HG03520 (cell line): ENCODE results near the gene IMMP2L.

Experiments used
- ATAC-seq: cut with Tn5 transposase; IDR thresholded peaks from one replicate; pipeline ENCODE4 v1.9.1; 2021; ENCODE audit warnings: mild to moderate bottlenecking, moderate library complexity; ENCODE audit not compliant: unreplicated experiment

IMMP2L gene

DNA sequence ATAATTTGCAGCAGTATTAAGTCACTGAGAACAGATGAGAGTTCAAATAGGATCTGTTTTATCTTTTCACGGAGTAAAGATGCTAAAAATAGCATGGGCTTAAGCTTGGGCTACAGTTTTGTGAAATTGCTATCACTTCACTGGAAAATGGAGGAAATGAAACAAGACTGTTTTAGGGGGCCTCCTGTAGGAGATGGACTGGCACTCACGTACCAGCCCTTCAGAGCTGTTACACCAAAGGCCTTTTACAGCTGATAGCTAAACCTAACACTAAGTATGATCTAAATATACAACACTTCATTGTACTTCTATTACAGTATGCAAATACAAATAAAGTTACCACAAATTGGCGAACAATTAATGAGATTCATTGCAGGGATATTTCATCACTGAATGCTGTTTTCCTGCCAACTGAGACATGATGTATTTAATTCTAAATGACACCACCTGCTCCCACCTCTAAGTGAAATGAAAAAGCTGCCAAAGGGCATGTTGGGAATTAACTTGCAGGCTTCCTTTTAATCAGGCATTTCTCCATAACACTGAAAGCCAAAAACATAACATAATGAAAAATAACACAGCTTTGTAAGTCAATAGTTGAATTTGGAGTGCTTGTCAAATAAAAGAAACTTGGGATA, 775.8 kb downstream of the IMMP2L start:
- ATAC-seq: no peak

DNA sequence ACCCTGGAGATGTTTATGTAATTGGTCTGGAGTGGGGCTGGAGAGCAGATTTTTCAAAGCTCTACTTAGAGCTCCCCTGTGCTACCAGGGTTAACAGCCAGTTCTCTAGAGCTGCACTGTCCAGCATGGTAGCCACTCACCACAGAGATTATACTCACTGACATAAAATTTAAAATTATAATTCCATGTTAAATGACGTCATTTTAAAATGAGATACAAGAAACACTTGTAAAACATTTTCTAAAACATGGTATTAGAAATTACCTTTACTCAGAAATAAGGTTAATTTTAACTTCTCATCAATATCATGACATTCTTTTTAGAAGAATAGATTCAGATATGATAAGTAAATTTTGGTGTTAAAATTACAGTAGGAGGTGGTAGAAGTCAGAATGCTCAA, 777.5 kb downstream of the IMMP2L start:
- no peak for ATAC-seq

DNA sequence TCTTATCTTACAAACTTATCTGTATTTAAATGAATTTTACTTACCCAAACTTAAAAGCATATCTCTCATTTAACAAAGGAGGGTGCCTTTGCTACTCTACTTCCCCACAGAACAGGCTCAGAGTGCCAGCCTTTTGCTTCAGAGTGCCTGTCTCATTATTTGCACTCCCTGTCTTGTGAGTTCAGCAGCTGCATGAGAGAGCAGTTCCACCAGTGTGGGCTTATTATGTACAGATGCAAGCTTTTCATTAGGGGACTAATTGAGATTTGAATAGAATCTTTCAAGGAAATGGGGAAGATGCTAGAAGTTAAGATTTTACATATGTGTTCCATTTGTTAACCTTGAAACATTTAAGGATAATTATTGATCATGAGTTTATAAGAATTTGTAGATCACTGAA, 781.6 kb downstream of the IMMP2L start:
- ATAC-seq: no peak

DNA sequence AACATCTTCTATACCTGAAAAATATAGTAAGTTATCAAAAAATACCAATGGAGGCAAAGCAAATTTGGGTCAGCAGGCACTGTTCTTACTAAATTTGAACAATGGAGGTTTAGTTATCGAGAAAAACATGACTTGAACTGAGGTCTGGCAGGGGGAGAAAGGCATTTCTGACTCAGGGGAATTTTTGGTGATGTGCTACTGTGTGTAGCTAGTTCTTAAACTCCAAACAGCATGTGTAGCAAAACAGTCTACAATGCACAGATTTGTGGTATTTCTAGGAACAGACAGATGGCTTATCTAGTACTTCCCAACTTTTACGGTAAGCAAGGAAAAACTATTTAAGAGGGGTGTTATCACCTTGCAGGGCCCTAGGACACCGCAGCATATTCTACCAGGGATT, 783.0 kb downstream of the IMMP2L start:
- no peak for ATAC-seq

DNA sequence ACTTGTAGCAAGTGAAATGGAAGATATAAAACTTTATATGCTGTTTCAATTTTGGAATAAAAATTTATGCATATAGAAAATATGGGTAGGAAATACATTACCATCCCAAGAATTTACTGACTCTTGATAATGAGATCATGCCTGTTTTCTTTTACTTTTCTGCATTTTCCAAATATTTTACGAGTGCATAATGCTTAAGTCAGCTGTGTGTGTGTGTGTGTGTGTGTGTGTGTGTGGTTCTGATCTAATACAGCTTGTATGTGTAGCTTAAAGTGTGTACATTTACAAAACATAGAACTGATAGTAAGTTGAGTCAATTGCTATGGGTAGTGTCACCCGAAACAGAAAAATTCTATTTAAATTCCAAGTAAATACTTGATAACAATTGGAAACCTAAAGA, 787.2 kb downstream of the IMMP2L start:
- no peak for ATAC-seq

DNA sequence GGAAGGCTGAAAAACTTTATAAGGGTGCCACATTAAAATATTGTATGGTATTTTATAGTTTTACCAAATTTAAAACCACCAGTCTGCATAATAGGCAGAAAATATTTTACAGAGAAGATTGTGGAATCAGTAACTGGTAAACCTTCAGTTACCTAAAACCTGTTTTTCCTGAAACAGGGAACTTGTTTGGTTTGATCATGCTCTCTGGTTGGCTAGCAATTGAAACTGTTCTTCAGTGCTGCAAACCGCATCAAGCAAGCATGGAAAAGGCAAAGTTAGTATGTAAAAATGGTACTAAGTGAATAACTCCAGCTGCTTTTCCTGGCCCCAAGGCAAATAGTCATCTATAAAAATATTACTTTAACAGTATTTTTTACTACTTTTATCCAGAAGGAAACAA, 788.2 kb downstream of the IMMP2L start:
- ATAC-seq: no peak

DNA sequence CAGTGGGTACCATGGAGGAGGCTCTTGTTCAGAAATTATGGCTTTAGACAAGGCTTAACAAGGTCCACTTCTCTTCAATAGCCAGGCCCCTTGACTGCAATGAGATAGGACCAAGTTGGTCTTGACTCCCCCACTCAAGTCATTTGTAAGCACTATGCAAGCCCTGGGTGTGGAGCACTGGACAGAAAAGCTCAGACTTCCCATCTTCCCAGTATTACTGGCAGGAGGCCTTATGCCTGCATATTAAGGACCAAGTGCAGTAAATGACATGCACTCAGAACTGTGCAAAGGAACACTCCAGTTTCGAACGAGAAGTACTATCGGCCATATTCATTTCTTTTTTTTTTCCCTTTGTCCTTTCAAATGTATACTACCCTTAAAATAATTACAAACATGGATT, 789.7 kb downstream of the IMMP2L start:
- no peak for ATAC-seq

DNA sequence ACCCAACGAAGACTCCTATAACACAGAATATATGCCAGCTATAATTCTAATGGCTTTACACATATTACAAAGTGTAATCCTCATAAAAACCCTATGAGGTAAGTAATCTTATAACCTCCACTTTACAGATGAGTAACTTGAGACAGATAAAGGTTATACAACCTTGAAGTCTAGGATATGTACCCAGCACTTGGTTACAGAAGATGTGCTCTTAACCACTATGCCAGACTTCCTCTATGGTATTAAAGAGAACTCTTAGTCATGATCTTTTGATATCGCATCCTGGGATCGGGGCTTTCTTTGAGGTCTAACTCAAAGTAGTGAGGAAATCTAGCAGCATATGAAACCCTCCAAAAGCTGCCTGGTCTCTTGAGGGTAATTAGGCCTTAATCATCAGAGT, 790.6 kb downstream of the IMMP2L start:
- ATAC-seq: no peak

DNA sequence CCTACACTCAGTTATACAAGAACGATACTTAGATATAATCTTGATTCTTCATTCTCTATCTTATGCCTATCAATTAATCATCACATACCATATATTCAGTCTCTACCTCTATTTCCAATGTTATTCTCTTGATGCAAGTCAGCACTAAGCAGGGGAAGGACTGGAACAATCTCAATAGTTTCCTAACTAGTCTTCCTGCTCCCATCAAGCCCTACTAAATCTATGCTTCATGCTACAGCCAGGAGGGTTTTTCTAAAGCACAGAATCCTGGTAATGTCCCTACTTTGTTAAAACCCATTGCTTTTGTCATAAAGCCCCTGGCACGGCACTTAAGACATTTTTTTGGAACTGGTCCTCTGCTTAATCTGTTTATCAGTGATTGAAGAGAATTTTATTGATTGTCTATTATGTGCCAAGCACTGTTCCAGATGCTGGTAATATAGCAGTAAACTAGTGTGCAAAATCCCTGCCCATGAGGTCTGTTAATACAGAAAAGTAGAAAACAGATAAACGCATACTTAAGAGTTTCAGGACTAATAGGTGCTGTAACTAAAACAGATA, 794.7 kb downstream of the IMMP2L start:
- no peak for ATAC-seq

DNA sequence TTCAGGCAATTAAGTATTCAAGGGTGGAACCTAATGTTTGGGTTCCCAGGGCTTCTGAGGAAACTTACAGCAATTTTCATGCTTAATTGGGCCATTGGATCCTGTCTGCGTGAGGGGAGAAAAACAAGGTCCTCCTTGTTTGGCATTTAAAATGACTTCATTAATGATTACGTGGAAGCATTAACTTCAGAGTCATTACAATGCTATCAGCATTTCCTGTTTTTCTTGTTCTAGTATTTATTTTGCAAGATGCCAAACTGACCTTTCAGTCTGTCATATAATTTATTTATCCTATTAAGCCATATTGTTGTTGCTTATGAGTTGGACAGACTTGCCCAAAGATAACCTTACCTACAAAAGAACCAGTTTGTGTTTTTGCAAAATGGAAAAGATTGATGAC, 795.4 kb downstream of the IMMP2L start:
- no peak for ATAC-seq

DNA sequence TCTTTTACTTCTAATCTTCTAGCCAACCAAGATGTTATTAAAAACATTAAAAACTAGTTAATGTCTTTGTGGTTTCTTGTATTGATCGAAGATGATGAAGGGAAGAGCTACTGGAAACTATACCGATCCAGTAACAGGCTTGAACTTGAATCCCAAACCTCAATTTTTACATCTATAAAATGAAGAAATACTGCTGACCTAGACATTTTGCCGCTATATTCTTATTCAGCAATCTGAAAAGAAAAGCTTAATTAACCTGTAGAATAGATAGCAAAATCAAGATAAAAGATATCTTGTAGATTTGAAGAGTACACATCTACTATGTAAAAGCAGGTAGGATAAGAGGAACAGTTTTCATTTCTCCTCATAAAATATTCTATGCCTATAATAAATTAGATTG, 797.4 kb downstream of the IMMP2L start:
- no peak for ATAC-seq

DNA sequence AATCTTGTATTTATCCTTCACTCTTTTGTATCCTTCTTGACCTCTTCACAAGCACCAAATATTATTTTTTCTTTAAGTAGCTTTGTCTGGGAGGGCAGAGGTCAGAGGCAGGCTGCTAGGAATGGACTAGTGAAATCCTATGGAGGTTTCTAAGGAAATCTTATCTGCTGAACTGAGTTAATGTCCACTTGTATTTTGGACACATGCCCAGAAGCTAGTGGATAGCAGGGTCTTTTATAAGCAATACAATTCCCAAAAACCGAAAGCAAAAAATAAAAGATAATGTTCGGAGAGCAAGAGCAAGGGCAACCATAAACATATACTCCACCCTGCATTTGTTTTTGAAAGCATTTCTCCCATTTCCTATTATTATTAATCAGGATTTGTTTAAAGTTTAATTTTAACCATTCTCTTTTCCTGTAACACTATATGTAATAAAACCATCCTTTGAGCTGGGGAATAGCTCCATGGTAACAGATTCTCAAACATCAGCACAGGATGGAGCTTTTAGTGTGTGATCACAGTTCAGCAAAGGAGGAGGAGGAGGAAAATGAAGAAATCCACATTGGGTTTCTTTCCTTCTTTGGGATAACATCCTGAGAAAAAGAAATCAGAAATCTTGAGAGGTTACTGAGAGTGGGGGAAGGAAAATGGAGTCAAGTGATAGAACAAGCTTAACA, 799.6 kb downstream of the IMMP2L start:
- no peak for ATAC-seq

DNA sequence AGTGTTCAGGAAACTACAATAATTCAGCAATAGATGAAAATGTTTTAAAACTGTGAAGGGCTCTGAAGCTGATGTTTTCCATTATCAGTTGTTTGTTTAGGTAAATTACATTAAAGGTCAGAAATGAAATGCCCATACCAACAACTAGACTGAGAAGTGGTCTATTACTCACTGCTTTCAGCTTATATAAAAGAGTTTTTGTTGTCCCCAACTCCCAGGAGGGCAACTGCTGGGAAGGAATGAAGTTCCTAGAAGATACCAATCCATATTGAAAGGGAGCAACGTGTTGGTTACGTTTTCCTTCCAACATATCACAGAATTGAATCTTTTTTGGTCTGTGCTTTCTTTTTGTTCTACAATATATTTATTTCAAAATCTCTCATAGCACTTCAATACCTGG, 802.0 kb downstream of the IMMP2L start:
- no peak for ATAC-seq

DNA sequence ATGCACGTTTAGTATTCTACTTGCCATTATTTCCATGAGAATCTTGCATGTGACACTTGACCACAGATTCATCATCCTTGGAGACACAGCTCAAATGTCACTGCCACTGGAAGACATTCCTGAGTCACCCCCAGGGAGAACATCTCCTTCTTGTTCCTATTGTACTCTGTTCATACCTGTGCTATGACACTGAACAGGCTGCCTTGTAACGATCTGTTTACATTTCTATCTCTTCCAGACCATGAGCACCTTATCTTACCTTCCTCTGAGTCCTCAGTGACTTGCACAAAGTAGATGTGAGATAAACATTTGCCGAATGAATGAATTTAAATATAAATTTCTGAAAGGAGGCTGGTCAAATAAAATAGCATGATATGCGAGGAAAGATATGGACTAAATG, 803.2 kb downstream of the IMMP2L start:
- no peak for ATAC-seq

DNA sequence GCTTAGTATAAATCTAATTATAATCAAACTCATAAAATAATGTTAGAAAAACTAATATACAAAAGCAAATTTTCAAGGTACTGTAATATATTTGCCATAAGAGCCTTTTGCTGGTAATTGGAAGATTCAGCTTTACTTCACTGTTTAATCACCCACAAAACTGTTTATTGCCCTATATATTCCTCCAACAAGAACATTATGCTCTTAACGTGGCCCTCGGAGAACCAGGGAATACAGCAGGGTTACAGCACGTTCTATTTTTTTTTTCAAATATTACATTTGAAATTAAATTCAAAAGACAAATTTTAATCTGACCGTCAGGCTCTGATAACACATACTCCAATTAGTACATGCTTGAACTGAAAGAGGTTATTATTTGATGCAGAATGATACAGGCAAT, 807.6 kb downstream of the IMMP2L start:
- ATAC-seq: no peak

DNA sequence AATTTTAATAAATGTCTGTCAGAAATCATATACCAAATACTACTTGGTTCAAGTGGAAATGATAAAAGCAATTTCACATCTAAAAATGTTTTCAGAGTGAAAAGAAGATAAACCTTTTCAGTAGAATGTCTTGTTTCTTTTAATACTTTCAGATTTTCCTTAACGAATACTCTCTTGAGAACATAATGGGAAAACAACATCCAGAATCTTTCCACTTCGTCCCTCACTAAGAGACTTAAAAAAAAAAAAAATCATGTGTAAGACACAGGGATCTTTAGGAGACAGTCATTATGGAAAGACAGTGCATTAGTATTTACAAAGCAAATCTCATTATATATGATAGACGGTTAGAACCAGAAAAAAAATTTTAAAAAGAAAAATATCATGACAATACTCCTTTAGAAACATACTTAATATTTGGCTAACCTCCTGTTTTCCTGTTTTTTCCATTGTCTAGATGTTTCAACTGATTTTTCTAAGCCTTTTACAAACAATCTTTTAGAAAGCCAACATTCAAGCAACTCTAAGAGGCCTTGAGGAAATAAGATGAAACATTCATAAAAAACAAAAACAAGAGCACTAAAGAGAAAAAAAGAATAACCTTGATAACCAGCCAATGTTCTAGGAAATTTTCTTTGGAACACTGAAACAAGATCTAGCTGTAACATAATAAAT, 811.2 kb downstream of the IMMP2L start:
- ATAC-seq: no peak

DNA sequence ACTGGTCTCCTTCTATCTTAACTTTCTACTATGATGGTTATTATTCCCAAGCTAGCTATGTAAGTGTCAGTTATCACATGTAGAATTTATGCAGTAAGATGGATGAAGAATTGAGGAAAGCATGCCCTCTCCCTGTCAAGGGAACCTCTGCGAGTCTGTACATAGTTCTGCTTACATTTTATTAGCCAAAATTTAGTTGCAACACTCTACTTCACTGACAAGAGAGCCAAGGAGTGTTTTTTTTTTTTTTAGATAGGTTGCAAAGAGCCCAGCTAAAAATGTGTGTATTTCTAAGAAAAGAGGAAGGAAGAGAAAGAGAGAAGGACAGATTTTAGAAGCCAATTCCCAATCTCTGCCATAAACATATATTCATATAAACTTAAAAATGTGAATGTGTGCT, 829.1 kb downstream of the IMMP2L start:
- no peak for ATAC-seq

DNA sequence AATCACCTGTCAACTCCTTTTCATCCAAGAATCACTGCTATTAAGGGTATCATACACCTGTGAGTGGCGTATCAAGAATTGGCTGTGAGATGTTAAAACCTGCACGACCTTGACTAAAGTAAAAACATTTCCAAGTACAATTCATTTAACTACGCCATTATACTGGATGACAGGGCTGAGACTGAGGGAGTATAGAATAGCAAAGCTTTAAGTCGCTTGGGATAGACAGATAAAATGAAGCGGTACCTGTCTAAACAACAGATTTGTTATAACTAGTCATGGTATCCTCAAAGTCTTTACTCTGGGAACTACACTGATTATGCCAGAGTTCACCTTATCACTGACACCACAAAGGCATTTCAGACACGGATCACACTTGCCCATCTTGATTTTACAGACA, 837.5 kb downstream of the IMMP2L start:
- no peak for ATAC-seq

DNA sequence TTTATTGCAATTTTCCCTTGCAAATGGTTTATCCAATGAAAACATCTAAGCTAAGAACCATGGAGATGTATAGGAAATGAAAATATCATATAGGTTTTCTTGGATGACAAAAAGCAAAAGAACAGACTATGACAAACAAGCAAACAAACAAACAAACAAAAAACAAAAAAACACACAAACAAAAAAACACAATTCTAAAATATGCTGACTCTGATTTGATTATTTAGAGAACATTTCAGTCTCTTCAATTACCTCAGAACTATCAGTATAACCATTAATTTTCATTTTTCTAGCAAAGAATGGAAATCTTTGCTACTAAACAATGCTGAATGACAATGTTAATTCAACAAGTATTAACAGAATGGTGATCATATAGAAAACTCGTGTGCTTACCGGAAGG, 840.9 kb downstream of the IMMP2L start:
- ATAC-seq: no peak

DNA sequence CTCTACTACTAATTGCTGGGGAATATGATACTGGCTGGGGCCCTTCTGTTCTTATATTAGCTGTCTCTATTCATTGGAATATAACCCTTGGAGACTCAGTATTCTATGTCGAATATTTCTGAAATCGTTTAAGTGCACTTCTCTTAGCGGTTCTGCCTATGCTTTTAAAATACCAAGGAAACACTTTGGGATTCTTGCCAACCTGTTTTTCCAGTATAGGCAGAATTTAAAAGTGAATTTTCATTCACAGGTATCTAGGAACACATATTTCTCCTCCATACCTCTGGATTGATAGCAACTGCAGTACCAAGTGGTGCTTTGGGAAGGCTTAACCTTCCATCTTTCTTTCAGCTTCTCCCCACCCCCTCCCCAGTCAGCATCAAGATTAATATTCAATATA, 841.7 kb downstream of the IMMP2L start:
- ATAC-seq: no peak

DNA sequence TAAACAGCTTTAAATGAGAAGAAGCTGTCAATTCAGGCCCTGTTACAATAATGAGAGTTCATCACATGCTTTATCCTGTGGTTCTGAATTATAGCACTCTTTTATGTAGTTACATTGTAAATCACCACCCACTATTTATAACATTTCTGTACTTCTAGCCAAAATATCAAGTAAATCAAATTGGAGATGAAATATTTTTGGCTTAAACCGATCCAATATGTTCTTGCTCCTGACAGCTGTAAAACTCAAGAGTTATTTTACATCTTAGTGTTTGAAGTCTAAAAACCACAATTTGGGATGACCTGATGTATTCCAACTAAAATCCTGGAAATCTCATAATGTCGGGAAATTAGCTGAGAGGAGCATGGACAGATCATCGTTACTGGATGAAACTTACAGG, 842.6 kb downstream of the IMMP2L start:
- ATAC-seq: no peak

DNA sequence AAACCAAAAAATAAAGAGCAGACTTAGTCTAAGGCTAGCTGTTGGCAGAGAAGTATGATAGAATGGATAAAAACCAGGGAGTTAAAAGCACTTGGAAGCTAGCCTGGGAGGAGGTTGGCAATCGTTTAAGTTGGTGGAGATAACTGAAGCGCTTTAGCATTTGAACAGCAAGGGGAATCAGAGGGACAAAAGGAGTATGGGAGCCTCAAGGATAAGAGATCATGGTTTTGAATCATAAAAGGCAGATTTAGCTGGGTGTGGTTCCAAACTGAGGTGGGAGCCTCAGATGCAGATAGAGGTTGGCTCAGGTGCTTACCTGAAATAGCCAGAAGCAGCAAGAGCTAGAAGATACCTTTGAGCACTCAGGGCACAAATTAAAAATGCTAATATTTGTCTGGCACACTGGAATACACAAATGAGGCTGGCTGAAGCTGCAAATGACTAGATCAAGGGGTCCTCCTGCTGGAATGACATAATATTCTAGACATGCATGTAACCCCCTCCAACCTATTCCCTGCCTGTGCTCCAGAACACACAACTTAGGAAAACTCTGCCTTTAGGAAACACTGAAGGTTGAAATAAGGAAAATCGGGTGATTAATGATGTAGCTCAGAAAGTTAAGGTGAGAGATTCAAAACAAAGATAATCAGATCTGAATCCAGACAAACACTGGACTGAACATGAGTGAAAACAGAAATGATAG, 843.6 kb downstream of the IMMP2L start:
- ATAC-seq: no peak
